GM19193 (cell line): ENCODE measurements around the gene SEMA3F.

Experiments
- POLR2A ChIP-seq: IDR thresholded peaks from 4 replicates; pipeline ENCODE4 v1.6.1; 2011; ENCODE audit not compliant: insufficient read depth, insufficient read length; ENCODE audit errors: extremely low read depth

The SEMA3F gene

GRCh38 chr3:50160561-50160983, 5.4 kb downstream of the SEMA3F start:
- no peak for TF ChIP-seq POLR2A

GRCh38 chr3:50161320-50161719, 6.2 kb downstream of the SEMA3F start:
- TF ChIP-seq POLR2A: no peak

GRCh38 chr3:50162034-50162883, 7.1 kb downstream of the SEMA3F start:
- TF ChIP-seq POLR2A: no peak

GRCh38 chr3:50163572-50164455, 8.7 kb downstream of the SEMA3F start:
- TF ChIP-seq POLR2A: no peak

- TF ChIP-seq POLR2A: no peak
Measured at GRCh38 chr3:50164481-50164880, 9.4 kb downstream of the SEMA3F start.

- no peak for TF ChIP-seq POLR2A
Measured at GRCh38 chr3:50164984-50165909, 10.1 kb downstream of the SEMA3F start.

GRCh38 chr3:50165910-50166538, 10.9 kb downstream of the SEMA3F start:
- TF ChIP-seq POLR2A: no peak

GRCh38 chr3:50166620-50167019, 11.5 kb downstream of the SEMA3F start:
- no peak for TF ChIP-seq POLR2A

- TF ChIP-seq POLR2A: no peak
Measured at GRCh38 chr3:50167069-50167840, 12.1 kb downstream of the SEMA3F start.

- TF ChIP-seq POLR2A: no peak
Measured at GRCh38 chr3:50167841-50168209, 12.7 kb downstream of the SEMA3F start.

- no peak for TF ChIP-seq POLR2A
Measured at GRCh38 chr3:50168388-50168787, 13.3 kb downstream of the SEMA3F start.

GRCh38 chr3:50168791-50169190, 13.7 kb downstream of the SEMA3F start:
- no peak for TF ChIP-seq POLR2A

GRCh38 chr3:50169232-50169832, 14.2 kb downstream of the SEMA3F start:
- TF ChIP-seq POLR2A: no peak

- TF ChIP-seq POLR2A: no peak
Measured at GRCh38 chr3:50169858-50170257, 14.7 kb downstream of the SEMA3F start.

GRCh38 chr3:50170689-50171088, 15.6 kb downstream of the SEMA3F start:
- TF ChIP-seq POLR2A: no peak
